Measurements from ENCODE around the gene EXTL2. TPM values are rescaled to one million over a fixed set of nuclear protein-coding genes. Genes with fewer than 3 reads are reported as not detected.

The EXTL2 gene
- total RNA-seq, 1 donor from 2014 or later, result 2.6 TPM

Other genes with a start within 250 kb of the EXTL2 start
- gene VCAM1, start 175.1 kb downstream of the EXTL2 start, total RNA-seq, result 0.13 and 1.8 TPM in 2 replicates
- gene SLC30A7, start 1.2 kb upstream of the EXTL2 start, total RNA-seq, result 20.0 and 31.3 TPM in 2 replicates
- gene DPH5, start 130.9 kb upstream of the EXTL2 start, total RNA-seq, result 21.5 and 42.4 TPM in 2 replicates

All from bronchial epithelial cell (primary cell).